ENCODE results near the gene ACTG1.

The ACTG1 gene

DNA sequence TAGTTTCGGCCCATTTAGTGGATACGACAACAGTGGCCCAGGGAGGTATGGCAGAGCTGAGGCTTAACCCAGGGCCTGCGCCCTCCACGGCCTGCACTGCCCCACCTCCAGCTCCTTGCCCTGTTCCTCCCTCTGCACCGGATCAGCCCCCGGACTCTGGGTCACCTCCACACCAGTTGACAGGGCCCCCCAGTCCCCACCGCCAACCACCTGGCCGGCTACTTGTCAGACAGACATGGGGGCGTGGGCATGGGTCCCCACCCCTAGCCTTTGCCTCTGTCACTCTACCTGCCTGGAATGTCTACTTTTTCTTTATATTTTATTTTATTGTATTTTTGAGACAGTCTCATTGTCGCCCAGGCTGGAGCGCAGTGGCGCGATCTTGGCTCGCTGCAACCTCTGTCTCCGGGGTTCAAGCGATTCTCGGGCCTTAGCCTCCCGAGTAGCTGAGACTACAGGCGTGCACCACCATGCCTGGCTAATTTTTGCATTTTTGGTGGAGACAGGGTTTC is 3.0 kb upstream of the ACTG1 start:
- no peak for DNase-seq

DNA sequence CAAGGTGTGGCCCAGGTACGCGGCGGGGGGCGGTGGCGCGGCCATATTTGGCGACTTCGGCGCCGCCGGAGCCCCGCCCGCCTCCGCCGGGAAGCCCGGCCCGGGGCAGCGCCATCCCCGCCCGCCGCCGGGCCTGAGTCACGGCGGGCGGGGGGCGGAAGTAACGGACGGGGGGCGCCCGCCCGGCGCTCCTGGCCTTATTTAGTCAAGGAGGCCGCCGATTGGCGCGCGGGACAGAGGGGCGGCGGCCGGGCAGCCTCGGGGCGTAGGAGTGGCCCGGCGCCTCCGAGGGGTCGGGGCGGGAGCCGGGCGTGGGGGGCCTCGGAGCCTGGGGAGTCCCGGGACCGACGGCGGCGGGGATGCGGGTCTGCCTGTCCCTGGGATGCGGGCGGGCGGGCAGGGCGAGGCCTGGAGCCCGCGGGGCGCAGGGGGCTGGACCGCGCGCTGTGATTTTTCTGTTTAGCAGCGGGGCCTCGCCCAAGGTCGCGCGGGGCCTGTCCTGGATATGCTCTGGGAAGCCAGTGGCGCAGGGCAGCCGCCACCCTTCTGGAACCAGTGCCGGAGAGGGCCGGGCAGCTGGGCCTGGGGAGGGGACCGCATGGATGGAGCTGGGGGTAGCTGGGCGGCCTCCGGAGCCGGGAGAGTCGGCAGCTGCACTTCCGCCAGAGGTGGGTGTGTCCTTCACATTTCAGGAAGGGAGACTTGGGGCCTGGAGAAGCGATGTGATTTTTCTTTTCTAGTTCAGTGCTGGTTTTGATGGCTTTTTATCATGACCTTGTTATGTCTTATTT is 2.3 kb upstream of the ACTG1 start:
- DNase-seq: peak; percentile 80

DNA sequence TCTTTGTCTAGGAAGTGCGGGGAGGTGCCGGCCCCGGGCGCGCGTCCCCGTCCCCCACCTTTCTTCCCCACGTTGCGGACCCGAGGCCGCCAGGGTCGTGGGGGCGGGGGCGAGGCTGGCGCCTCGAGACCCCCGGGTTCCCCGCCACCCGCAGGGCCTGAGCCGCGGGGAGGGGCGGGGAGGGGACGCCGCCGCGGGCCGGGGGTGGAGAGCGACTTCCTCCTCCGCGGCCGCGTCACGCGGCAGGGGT is 1.8 kb upstream of the ACTG1 start:
- DNase-seq: no peak

DNA sequence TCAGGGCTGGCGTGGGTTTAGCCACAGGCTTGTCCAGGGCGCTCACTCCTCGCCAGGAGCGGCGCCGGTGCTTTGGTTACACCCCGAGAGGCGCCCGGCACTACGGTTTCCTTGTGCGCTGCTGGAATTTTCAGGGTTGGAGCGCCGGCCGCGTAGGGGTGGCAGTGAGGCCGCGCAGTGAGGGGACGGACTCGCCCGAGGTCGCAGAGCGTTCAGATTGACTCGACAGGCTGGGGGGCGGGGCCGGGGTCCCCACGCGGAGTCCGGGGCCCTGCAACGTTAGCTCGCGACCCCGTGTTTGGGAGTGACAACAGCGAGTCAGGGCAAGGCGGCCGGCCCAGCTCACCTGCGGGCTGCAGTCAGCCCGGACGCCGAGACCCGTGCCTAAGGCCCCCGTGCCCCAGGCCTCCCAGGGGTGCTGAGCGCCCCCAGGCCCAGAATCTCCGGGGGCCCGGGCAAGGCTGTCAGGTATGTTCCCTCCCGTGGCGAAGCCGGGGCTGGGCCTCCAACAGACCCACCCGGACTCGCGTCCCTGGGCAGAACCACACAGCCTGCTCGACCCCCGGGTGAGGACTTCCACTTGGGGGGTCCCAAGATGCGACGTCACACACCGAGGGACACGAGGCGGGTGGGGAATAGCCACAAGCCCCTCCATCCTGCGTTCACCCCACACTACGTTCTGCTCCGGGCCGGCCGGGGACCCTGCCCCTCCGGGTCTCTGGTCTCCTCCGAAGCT is 1.3 kb upstream of the ACTG1 start:
- DNase-seq: peak; percentile 64

DNA sequence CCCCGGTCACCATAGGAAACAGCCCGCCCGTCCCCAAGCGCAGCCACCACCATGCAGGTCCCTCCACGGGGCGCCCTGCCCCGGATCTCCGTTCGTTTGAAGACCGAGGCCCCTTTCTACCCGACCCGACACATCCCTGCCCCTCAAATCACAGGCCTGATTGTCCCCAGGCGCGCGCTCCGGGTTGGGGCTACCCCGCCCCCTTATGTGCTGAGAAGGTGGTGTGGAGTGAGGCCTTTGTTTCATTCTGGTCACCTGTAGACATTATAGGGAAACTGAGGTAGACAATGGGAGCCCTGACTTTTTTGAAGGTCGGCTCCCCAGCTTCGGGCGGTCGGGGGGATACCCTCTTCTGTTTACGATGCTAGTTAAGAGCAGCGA is 763 bp upstream of the ACTG1 start:
- DNase-seq: peak; percentile 83

DNA sequence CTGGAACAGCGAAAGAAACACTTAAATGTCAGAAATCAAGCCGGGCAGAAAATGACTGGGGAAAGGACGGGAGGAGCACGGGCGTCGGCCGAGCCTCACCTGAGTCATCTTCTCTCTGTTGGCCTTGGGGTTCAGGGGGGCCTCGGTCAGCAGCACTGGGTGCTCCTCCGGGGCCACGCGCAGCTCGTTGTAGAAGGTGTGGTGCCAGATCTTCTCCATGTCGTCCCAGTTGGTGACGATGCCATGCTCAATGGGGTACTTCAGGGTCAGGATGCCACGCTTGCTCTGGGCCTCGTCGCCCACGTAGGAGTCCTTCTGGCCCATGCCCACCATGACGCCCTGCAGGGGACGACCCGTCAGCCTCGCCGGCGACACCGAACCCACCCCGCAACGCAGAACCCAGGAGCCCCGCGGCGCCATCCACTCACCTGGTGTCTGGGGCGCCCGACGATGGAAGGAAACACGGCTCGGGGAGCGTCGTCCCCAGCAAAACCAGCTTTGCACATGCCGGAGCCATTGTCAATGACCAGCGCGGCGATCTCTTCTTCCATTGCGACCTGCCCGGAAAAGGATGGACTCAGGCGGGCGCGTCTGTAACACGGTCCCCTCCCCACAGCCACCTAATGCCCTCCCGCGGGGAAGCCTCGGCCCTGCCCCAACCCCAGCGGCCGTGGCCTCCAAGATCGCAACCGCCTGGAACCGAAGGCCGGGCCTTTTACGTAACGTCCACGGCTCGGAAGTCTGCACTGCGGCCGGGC is 616 bp downstream of the ACTG1 start:
- peak; percentile 51 for DNase-seq

DNA sequence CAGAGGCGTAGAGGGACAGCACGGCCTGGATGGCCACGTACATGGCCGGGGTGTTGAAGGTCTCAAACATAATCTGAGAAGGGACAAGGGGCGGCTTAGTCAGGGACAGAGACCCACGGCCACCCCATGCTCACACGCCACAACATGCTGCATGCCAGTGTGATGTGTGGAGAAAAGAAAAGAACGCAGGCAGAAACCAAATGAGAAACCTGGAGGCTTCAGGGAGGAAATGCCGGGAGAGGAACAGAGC is 1.1 kb downstream of the ACTG1 start:
- DNase-seq: no peak

DNA sequence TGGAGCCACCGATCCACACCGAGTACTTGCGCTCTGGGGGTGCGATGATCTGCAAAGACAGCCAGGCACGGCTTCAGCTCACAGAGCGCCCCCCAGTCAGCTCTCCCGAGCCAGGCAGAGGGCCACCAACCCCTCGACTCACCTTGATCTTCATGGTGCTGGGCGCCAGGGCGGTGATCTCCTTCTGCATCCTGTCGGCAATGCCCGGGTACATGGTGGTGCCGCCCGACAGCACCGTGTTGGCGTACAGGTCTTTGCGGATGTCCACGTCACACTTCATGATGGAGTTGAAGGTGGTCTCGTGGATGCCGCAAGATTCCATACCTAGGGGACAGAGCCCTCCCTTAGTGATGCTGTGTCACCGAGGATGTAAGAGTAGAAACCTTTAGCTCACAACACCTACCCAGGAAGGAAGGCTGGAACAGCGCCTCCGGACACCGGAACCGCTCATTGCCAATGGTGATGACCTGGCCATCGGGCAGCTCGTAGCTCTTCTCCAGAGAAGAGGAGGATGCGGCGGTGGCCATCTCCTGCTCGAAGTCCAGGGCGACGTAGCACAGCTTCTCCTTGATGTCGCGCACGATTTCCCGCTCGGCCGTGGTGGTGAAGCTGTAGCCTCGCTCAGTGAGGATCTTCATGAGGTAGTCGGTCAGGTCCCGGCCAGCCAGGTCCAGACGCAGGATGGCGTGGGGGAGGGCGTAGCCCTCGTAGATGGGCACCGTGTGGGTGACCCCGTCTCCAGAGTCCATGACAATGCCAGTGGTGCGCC is 1.6 kb downstream of the ACTG1 start:
- DNase-seq: peak; percentile 45

DNA sequence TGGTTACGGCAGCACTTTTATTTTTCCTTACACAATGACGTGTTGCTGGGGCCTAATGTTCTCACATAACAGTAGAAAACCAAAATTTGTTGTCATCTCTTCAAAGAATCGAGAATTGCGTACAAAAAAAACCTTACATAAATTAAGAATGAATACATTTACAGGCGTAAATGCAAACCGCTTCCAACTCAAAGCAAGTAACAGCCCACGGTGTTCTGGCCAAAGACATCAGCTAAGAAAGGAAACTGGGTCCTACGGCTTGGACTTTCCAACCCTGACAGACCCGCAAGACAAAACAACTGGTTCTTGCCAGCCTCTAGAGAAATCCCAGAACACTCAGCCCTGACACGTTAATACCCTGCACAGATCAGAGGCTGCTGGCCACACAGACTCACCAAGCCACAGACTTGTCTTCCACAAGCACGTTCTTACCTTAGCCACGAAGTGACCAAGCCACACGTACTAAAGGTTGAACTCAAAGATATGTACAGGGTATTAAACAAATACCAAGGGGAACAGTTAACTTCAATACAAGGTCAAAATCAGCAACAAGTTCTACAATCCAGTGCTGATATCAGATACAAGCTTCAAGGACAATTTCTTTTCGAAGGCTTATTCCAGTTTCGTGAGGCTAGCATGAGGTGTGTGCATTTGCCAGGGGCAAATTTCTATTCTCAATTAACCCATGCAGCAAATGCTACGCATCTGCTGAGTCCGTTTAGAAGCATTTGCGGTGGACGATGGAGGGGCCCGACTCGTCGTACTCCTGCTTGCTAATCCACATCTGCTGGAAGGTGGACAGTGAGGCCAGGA is 2.4 kb downstream of the ACTG1 start:
- no peak for DNase-seq

DNA sequence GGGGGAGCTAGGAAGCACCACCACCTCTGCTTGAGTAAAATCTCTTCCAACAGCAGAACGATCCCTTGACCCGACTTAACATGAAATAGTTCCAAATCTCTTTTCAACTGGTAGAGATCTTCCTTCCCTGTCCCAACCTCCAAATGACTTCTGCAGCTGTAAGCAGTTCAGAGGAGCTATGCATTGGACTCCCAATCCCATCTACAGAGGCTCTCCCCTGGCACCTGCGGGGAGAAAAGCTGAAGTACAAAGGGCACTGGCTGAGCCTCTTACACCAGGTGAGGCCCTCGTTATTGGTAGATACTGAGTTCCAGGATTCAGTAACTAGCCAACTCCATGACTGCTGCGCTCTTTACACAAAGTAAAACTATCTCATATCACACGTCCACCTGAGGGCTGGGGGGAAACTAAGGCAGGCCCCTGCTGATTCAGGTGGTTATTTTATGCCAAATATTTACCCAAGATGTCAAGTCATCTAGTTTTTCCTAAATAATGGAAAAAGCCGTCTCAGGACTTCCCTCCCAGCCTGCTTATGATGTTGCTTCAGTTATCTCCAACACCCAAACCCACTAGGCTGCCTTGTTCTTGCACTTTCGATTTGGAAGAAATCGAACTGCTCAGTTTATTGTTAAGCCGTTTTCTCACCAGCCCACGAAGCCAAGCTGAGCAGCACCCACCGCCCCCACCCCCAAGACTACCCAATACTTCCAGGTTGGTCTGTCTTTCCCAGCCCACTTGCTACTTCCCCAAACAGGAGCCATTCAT is 3.2 kb downstream of the ACTG1 start:
- DNase-seq: no peak

DNA sequence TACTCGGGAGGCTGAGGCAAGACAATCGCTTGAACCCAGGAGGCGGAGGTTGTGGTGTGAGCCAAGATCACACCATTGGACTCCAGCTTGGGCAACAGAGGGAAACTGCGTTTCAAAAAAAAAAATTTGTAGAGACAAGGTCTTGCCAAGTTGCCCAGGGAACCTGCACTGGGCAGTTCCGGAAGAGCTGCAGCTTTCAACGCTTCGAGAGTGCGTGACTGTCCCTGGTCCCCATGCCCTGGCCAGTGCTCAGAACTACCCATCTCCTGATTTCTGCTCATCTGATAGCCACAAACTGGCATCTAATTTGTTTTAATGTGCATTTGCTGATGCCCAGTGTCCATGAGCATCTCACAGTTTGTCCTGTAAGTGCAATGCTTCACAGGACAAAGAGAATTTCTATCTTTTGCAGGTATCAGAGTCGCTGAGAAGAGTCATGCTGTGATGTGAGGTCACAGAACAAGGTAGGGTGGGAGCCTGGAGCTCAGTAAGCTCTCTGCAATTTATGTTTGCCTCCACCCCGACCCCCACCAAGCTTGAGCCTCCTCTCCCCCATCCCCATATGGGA is 3.9 kb downstream of the ACTG1 start:
- no peak for DNase-seq

DNA sequence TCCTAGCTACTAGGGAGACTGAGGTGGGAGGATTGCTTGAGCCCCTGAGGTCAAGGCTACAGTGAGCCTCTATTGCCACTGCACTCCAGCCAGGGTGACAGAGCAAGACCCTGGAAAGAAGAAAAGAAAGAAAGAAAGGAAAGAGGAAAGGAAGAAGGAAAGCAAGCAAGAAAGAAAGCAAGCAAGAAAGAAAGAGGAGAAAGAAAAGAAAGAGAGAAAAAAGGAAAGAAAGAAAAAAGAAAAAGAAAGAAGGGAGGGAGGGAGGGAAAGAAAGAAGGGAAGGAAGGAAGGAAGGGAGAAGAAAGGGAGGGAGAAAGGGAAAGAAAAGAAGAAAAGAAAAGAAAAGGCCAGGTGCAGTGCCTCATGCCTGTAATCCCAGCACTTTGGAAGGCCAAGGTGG is 9.0 kb downstream of the ACTG1 start:
- no peak for DNase-seq

DNA sequence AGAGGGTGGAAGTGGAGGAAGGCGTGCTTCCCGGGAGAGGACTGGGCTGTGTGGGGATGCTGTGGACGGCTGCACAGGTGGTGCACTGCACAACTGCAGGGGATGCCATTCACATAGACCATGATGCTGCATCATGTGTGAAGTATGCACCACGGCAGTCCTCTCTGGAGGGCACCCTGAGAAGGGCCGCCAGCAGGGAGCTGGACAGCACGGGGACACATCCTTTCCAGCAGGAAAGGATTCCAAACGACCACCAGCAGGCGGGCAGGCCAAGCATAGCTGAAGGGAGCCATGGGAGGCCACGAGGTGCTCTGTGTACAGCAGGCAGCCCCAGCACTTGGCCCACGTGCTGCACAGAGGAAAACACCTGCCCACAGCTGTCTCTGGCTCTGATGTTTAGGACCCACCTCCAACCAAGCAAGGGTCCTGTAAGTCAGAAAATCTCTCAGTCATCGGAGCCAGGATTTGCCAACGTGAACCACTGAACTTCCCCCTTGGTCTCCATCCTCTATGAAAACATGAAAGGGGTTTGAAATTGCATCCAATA is 10.1 kb downstream of the ACTG1 start:
- DNase-seq: no peak

DNA sequence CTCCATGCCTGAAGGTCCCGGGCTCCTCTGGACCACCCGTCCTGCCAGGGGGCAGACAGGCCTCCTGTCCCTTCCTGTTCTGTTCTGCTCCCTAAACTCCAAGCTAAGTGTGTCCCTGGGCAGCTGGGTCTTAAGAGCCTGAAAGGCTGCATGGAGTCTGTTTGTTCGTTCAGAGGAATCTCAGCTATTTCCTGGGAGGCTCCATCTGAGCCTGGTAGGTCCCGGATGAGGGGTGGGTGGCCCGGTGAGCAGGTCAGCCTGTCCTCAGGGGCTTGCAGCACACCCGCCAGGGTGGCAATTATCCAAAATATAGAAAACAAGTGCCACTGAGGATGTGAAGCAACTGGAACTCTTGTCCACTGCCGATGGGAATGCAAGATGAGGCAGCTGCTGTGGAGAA is 12.6 kb downstream of the ACTG1 start:
- no peak for DNase-seq

DNA sequence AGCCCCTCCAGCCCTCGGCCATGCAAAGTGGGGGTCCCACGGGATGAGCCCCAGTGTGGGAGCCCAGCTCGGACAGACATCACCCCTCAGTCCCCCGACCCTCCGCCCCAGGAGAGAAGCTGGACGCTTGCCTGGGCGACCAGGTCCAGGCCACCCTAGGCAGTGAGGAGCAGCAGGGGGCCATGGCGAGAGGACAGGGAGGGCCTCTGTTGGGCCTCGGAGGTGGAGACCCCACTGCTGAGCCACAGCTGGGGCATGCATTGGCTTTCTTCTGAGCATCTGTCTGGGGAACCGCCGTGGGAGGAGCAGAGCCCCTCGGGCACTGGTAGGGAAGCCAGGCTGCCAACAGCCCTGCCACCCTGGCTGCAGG is 13.0 kb downstream of the ACTG1 start:
- DNase-seq: no peak

DNA sequence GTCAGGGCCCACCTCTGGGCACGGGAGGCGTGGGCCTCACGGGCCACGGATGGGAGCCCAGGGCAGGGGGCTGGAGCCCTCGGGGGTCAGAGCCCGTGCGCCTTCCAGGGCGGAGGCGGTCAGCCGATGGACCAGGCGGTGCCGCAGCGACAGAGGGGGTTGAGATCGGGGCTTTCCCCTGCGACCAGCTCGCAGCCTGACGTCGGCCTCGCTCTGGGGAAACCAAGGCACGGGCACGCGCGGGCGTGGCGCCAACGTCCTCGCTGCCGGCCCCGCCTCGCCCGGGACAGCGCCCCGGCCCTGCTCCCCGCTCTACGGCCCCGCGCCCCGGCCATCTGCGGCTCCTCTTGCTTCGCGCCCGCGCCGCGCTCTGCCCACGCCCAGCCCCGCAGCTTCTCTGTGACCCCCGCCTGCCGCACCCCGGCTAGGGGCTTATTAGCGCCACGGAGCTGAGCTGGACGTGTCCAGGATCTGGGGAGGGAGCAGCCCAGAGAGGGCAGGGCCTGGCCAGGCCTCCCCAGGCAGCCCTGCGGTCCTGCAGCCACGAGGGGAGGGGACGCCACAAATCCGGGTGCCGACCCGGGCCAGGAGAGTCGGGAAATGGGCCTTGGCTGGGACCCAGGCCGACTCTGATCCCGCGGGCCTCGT is 13.5 kb downstream of the ACTG1 start:
- DNase-seq: no peak

DNA sequence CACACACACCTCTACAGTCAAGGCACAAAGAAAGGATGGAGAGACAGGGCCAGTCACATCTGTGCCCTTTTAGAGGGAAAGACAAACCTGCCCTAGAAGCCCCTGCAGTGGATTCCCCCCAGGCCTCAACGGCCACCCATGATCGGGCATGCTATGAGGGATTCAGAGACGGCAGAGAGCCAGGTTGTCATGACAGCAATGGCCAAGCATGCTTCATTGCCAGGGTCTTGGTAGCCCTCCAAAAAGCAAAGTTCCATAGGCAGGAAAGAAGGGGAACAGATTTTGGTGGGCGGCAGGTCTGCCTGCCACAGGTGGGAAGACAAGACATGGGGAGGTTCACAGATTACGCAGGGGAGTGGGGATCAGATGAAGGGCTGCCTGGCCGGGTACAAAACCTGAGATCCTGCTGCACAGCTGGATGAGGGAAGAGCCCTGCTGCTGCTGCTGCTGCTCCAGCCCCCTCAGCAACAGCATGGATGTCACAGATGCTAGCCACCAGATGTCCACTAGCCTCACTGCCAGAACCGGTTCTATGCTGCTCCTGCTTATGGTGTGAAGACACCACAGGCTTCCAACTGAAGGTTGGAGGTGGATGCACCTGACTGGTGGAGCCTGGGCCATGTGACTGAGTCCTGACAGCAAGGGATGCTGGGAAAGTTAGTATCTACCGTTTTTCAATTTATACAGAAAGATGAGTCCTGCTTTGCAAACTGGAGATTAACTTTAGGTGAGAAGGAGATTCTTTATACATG is 17.8 kb downstream of the ACTG1 start:
- no peak for DNase-seq

DNA sequence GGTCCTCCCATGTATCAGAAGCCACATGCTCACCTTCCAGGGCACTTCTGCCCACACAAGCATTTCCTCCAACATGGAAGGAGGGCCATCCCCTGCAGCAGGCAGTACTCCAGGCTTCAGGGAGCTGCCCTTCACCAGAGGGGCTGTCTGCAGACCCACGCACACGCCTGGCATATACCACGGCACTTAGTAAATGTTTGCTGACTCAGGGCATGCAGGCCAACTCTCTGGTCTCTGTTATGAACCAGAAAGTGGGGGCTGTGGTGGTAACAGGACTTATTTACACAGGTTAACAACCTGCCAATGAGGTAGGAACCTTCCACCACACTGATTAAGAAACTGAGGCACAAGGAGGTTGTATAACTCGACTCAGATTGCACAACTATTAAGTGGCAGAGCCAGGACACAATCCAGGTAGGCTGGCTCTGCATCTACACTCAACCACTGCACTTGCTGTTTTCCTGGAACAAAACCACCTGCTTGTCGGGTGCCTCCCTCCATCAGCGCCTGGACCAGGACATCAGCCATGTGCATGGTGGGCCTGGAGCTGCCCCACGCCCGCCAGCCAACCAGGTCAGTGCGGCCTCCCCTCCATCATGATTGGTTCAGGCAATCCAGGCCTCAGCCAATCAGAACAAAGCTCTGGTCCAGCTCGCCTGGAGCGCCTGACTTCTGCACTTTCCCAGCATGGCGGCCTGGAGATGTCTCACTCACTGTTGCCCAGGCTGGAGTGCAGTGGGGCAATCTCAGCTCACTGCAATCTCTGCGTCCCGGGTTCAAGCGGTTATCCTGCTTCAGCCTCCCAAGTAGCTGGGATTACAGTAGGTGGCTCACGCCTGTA is 19.2 kb downstream of the ACTG1 start:
- no peak for DNase-seq

DNA sequence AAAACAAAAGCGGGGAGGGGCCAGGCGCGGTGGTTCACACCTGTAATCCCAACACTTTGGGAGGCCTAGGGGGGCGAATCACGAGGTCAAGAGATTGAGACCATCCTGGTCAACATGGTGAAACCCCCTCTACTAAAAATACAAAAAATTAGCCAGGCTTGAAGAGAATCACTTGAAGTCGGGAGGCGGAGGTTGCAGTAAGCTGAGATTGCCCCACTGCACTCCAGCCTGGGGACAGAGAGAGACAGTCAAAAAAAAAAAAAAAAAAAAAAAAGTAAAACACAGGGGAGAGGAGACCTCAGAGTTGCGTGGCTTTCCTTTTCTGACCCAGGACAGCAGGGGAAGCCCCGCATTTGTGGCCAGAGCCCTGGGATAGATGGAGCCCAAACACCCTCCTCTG is 19.9 kb downstream of the ACTG1 start:
- DNase-seq: no peak

Measured in activated CD4-positive, alpha-beta T cell treated with anti-CD3 and anti-CD28 coated beads for 48 hours (primary cell).